HG03095 (cell line): ENCODE results near the gene TEX50.
"Not testable (repeated sequence)": the region's sequence is repeated elsewhere in the genome, so short reads cannot be mapped to it uniquely, and the experiment has no call there.

Source experiments
- ATAC-seq: cut with Tn5 transposase; IDR thresholded peaks from one replicate; pipeline ENCODE4 v1.9.1; 2021; ENCODE audit warnings: moderate library complexity; ENCODE audit not compliant: unreplicated experiment

The TEX50 gene

DNA sequence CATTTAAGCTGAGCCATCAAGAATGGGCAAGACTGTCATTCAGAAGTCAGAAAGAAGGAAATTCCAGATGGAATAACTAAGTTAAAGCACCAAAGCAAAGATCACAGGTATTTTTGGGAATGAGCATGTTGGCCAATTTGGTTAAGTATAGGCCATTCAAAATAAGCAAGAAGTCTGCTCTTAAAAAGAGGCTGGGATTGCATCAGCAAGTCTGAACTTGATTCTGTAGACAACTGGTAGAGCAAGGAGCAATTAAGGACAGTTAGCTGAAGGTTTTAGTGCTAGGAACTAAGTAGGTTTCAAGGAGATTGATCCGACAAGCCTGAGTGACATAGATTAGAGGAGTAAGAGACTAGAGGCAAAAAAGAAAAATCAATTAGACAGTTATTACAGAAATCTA is 26.1 kb downstream of the TEX50 start:
- ATAC-seq, result no peak

DNA sequence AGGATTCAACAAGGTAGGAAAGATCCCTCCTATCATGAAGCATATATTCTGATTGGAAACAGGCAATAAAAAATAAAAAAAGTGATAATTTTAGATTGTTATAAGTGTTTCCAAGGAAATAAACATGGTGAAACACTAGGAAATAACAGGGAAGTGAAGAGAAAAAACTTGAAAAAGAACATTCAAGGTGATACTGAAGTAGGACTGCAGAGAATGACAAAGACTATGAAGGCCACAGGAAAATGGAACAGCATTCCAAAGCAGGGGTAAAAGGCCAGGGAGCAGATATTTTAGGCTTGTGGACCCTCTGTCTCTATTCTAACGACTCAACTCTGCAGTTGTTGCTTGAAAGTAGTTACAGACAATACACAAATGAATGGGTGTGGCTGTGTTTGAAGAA is 26.6 kb downstream of the TEX50 start:
- ATAC-seq, result no peak

DNA sequence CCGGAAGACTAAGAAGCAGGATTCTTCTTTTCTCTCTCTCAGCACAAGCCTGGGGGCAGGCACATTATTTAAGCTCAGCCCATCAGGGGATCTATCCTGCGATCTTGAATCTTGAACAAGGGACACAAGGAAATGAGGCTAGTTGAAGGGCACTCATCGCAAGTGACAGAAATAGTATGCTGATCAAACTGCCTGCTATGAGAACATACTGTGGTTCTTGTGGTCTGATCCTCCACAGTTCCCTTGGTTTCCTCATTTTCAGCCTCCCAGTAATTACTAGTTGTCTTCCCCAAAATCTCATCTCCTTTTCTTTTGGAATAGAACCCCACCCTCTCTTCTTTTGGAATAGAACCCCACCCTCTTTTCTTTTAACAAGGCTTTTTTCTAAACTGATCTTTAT is 28.0 kb downstream of the TEX50 start:
- no peak for ATAC-seq

DNA sequence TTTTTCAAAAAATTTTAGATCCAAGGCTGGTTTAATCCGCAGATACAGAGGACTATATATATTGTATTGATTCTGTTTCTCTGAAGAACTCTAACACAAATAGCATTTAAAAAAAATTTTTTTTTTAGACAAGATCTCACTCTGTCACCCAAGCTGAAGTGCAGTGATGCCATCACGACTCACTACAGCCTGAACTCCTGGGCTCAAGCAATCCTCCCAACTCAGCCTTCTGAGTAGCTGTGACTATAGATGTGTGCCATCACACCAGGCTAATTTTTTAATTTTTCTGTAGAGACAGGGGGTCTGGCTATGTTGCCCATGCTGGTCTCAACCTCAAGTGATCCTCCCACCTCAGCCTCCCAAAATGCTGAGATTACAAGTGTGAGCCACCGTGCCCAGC is 31.5 kb downstream of the TEX50 start:
- no peak for ATAC-seq

DNA sequence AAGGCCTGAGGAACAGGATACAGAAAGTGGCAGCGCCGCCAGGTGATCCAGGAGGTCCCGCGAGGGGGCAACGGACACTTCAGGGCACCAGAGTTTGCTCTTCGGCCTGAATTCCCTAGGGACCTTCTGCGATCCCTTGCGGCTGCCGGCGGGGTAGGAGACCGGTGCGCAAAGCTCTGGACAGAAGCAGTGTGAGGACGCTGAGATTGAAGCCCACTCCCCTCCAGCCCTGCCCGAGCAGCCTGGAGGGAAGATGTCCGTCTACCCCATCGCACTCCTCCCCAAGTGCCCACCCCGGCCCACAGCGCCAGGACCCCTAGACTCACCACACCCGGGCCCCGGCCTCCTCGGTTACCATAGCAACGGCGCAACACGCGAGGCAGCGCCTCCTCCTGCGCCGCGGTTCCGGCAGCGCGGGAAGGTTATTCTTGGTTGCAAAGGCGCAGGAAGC is 34.4 kb downstream of the TEX50 start, which contains the start of gene ANKRD45:
TSS of gene ANKRD45 (minus strand) at position 361 of the 451 bp plus-strand sequence. CDS start 10,433 bp downstream, outside the sequence.
- ATAC-seq, result no peak

DNA sequence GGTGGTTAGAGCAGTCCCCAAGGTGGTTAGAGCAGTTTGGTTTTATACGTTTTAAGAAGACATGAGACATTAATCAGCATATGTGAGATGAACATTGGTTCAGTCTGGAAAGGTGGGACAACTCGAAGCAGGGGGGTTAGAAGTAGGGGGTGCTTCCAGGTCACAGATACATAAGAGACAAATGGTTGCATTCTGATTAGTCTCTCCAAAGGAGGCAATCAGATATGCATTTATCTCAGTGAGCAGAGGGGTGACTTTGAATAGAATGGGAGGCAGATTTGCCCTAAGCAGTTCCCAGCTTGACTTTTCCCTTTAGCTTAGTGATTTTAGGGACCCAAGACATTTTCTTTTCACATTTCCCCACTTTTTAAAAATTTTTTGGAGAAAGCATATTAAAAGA is 39.4 kb downstream of the TEX50 start:
- not testable (repeated sequence) for ATAC-seq

DNA sequence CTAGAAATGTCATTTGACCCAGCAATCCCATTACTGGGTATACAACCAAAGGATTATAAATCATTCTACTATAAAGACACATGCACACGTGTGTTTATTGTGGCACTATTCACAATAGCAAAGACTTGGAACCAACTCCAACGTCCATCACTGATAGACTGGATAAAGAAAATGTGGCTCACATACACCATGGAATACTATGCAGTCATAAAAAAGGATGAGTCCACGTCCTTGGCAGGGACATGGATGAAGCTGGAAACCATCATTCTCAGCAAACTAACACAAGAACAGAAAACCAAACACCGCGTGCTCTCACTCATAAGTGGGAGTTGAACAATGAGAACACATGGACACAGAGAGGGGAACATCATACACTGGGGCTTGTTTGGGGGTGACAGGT is 45.0 kb downstream of the TEX50 start:
- ATAC-seq, result not testable (repeated sequence)

DNA sequence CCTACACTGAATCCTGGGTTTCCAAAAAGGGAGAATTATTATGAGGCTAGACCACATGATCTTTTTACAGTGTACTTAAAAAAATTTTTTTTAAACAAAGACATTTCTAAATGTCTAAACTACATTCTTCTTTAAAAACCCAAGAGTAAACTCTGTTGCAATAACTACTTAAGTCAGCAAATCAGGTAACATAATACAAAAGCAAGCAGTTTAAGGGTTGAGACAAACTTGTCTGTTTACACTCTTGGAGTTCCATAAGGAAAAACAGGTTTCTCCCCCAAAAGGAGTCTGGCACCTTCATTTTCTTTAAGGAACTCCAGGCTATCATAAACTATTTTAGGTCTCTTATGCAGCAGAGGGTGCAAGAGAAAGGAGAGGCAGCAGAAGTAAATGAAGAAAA is 47.0 kb downstream of the TEX50 start:
- ATAC-seq, result no peak

DNA sequence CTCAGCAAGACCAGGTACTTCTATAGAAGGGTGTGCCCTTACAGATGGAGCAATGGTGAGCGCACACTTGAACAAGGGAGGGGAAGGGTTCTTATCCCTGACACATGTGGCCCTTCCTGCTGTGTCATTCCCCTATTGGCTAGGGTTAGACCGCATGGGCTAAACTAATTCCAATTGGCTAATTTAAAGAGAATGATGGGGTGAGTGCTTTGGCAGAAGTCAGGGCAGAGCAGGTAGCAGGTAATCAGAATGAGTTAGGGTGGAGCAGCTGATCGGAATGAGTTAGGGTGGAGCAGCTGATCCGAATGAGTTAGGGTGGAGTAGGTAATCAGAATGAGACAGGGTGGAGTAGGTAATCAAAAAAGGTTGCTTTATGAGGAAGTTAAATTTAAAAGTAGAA is 48.7 kb downstream of the TEX50 start:
- not testable (repeated sequence) for ATAC-seq

DNA sequence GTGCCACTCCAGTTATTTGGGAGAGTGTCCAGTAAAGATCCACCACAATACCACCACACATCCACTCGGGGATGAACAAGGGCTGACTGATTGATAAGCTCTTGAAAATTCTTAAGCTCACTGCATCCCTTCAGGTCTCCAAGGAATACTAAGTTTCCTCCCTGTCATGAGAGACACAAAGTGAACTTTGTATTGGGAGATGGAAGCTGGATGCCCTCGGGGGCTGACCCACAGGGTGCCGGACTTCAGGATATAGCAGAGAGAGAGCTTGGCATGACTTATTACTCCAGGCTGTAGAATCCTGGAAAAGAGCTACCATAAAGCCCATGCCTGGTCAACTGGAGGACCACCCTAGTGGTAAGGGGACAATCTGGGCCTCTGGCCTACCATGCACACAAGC is 50.0 kb downstream of the TEX50 start:
- not testable (repeated sequence) for ATAC-seq
